GM21717 (cell line): Measurements from ENCODE around the gene EIF1B.

Experiments used
- ATAC-seq: cut with Tn5 transposase; IDR thresholded peaks from one replicate; pipeline ENCODE4 v1.9.1; 2021; ENCODE audit warnings: mild to moderate bottlenecking, moderate library complexity; ENCODE audit not compliant: unreplicated experiment

EIF1B gene

GRCh38 chr3:40340541-40341170 lies 31.1 kb downstream of the EIF1B start:
- no peak for ATAC-seq

GRCh38 chr3:40341671-40342070 lies 32.2 kb downstream of the EIF1B start:
- ATAC-seq = no peak

GRCh38 chr3:40350529-40350928 lies 41.0 kb downstream of the EIF1B start:
- no peak for ATAC-seq

- ATAC-seq = no peak
Measured at GRCh38 chr3:40355410-40355809, 45.9 kb downstream of the EIF1B start.

GRCh38 chr3:40358454-40358853 lies 48.9 kb downstream of the EIF1B start:
- no peak for ATAC-seq
